Measurements from ENCODE around the gene NRP2.

DNA sequence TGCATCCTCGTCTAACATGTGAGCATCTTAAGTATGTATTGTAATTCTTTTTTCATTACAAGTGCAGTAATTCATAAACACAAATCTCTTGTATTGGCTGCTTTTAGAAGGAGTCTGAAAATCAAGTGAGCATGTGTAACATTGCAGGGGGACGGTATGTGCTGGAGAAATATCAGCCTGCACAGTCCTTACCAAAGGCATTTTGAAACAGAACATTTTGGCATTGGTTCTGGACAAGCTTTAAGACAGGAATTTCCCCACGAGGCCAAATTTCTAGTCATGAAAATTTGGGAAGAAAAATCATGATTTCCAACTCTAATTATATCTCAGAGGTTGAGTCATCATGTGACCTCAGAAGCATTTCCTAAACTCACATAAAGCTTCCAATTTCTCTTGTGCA, 24.7 kb upstream of the NRP2 start:
- TF ChIP-seq CTCF (IDR thresholded peaks at IDR 0.05; ENCODE audit: insufficient read depth, low read depth, low read length) (no peak), EZH2 (IDR thresholded peaks at IDR 0.05; ENCODE audit: insufficient read depth, low read length) (no peak)

Measured in astrocyte (in vitro differentiated cells and primary cell).